ENCODE results near the gene GRIK1.

GRIK1 gene

DNA sequence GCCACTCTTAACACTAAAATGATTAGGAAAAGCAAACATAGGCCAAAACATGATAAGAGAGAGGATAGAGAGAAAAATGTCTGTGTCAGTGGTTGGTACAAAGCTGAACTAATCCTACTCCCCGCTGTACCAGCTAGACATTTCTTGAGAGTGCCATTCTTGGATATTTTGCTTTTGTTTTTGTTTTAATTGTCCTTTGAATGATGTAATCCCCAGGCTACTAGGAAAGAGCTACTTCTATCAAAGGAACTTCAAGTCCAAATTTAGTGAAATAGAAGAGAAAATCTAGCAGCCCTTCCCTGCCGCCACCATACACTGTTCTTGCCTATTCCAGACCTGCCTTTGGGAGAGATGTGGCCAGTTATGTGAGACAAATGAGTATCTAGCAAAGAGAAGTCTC lies 269.6 kb downstream of the GRIK1 start:
- Histone ChIP-seq H3K23ac (ENCODE audit: low read length) (no peak overlapping the region), H3K4me3 (ENCODE audit: low read depth, low read length) (no peak overlapping the region)
- no peak for DNase-seq

DNA sequence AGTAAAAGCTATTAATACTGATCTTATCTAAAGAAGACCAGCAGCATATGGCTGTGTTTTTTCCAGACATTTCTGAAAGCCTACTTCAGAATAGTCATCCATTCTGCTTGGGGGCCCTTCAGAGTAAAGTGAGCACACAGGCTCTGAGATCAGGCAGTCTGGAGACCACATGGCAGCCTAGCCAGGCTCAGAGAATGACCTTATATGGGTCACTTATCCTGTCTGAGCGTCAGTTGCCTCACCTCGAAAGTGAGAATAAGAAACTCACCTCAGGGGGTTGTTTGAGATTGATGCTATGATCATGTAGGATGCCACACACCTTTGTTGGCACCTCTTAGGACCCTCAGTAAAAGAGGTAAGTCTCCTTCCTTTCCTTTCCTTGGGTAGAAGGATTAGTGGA lies 270.4 kb downstream of the GRIK1 start:
- Histone ChIP-seq H3K23ac (ENCODE audit: low read length) (no peak overlapping the region), H3K4me3 (ENCODE audit: low read depth, low read length) (no peak overlapping the region), H3K27ac (ENCODE audit: low read depth, low read length) (no peak overlapping the region), H4K91ac (ENCODE audit: low read depth, low read length) (no peak overlapping the region), H2BK120ac (ENCODE audit: insufficient read depth, low read length, poor library complexity) (no peak overlapping the region), H3K4ac (ENCODE audit: low read depth, low read length) (no peak overlapping the region), H2BK5ac (ENCODE audit: low read depth, low read length, poor library complexity) (no peak overlapping the region), H2AK5ac (ENCODE audit: low read length) (no peak overlapping the region), H3K9me3 (ENCODE audit: insufficient read depth, low read depth, low read length) (no peaks in the 10 kb centered on the region), H3K79me2 (ENCODE audit: control insufficient read depth, insufficient read depth, low read length, poor library complexity) (no peaks in the 10 kb centered on the region), H4K12ac (ENCODE audit: low read depth, low read length) (no peak overlapping the region), H4K8ac (ENCODE audit: low read depth, low read length) (no peak overlapping the region), H3K4me1 (ENCODE audit: control insufficient read depth in 1 of 2, insufficient read depth in 2 of 2, low read length in 2 of 2) (no peaks in the 10 kb centered on the region), H3K9ac (ENCODE audit: low read length) (no peak overlapping the region), H3K27me3 (ENCODE audit: insufficient read depth, low read length) (no peaks in the 10 kb centered on the region), H3K4me2 (ENCODE audit: low read length) (no peak overlapping the region), H2AFZ (ENCODE audit: insufficient read depth, low read length, poor library complexity) (no peak overlapping the region), H3K18ac (ENCODE audit: low read length) (no peak overlapping the region), H2BK12ac (ENCODE audit: low read length) (no peak overlapping the region), H3K36me3 (ENCODE audit: control insufficient read depth in 1 of 2, insufficient read depth in 2 of 2, low read length in 2 of 2) (no peaks in the 10 kb centered on the region), H3K14ac (ENCODE audit: low read length) (no peak overlapping the region), H3K79me1 (ENCODE audit: low read length) (no peaks in the 10 kb centered on the region)
- peak; percentile 21 to 31 for DNase-seq
- WGBS (ENCODE audit: extremely low coverage, insufficient coverage, insufficient read length), result no CpG with 5 or more reads among the region's 2 CpGs

More for the DNA sequence above, 269.6 kb downstream of the GRIK1 start:
- no peaks in the 10 kb centered on the region for H3K27me3 ChIP-seq (ENCODE audit: insufficient read depth, low read length)
- H3K9ac ChIP-seq (ENCODE audit: low read length), result no peak overlapping the region
- no peaks in the 10 kb centered on the region for H3K4me1 ChIP-seq (ENCODE audit: control insufficient read depth in 1 of 2, insufficient read depth in 2 of 2, low read length in 2 of 2)
- no peak overlapping the region for H3K18ac ChIP-seq (ENCODE audit: low read length)
- no peak overlapping the region for H3K4ac ChIP-seq (ENCODE audit: low read depth, low read length)
- H3K4me2 ChIP-seq (ENCODE audit: low read length), result no peak overlapping the region
- H2BK12ac ChIP-seq (ENCODE audit: low read length), result no peak overlapping the region
- no peak overlapping the region for H4K8ac ChIP-seq (ENCODE audit: low read depth, low read length)
- no peaks in the 10 kb centered on the region for H3K79me1 ChIP-seq (ENCODE audit: low read length)
- no peak overlapping the region for H4K12ac ChIP-seq (ENCODE audit: low read depth, low read length)
- H2AK5ac ChIP-seq (ENCODE audit: low read length), result no peak overlapping the region
- no peak overlapping the region for H2BK120ac ChIP-seq (ENCODE audit: insufficient read depth, low read length, poor library complexity)
- no peaks in the 10 kb centered on the region for H3K79me2 ChIP-seq (ENCODE audit: control insufficient read depth, insufficient read depth, low read length, poor library complexity)
- H3K27ac ChIP-seq (ENCODE audit: low read depth, low read length), result no peak overlapping the region
- H3K14ac ChIP-seq (ENCODE audit: low read length), result no peak overlapping the region
- no peaks in the 10 kb centered on the region for H3K36me3 ChIP-seq (ENCODE audit: control insufficient read depth in 1 of 2, insufficient read depth in 2 of 2, low read length in 2 of 2)
- no CpG with 5 or more reads among the region's 2 CpGs for WGBS (ENCODE audit: extremely low coverage, insufficient coverage, insufficient read length)
- H2AFZ ChIP-seq (ENCODE audit: insufficient read depth, low read length, poor library complexity), result no peak overlapping the region
- H2BK5ac ChIP-seq (ENCODE audit: low read depth, low read length, poor library complexity), result no peak overlapping the region
- H4K91ac ChIP-seq (ENCODE audit: low read depth, low read length), result no peak overlapping the region
- H3K9me3 ChIP-seq (ENCODE audit: insufficient read depth, low read depth, low read length), result no peaks in the 10 kb centered on the region

DNA sequence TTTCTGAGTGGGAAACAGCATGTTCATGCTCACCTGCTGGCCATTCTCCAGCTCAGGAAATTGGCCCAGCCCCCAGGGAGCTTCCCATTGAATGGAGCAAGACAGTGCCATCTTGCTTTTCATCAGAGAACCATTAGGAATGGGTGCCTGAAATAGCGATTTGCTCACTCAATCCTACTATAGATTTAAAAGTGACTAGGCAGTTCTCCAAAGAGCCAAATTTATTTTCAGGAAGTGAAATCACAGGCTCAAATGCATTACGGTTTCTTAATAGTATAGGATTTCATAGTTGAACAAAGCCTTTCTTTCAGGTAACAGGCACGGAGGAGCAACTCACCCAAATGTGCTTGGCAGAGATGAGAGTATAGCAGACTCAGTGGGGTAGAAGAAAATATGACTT lies 272.1 kb downstream of the GRIK1 start:
- H3K18ac ChIP-seq (ENCODE audit: low read length), result no peak overlapping the region
- H2BK120ac ChIP-seq (ENCODE audit: insufficient read depth, low read length, poor library complexity), result no peak overlapping the region
- H4K8ac ChIP-seq (ENCODE audit: low read depth, low read length), result no peak overlapping the region
- H2AK5ac ChIP-seq (ENCODE audit: low read length), result no peak overlapping the region
- no peaks in the 10 kb centered on the region for H3K36me3 ChIP-seq (ENCODE audit: control insufficient read depth in 1 of 2, insufficient read depth in 2 of 2, low read length in 2 of 2)
- no peak overlapping the region for H4K12ac ChIP-seq (ENCODE audit: low read depth, low read length)
- H4K91ac ChIP-seq (ENCODE audit: low read depth, low read length), result no peak overlapping the region
- no peak overlapping the region for H3K14ac ChIP-seq (ENCODE audit: low read length)
- no peaks in the 10 kb centered on the region for H3K27me3 ChIP-seq (ENCODE audit: insufficient read depth, low read length)
- no peak overlapping the region for H3K4me3 ChIP-seq (ENCODE audit: low read depth, low read length)
- no peak overlapping the region for H3K27ac ChIP-seq (ENCODE audit: low read depth, low read length)
- H3K23ac ChIP-seq (ENCODE audit: low read length), result no peak overlapping the region
- H2BK12ac ChIP-seq (ENCODE audit: low read length), result no peak overlapping the region
- no peaks in the 10 kb centered on the region for H3K4me1 ChIP-seq (ENCODE audit: control insufficient read depth in 1 of 2, insufficient read depth in 2 of 2, low read length in 2 of 2)
- no peaks in the 10 kb centered on the region for H3K9me3 ChIP-seq (ENCODE audit: insufficient read depth, low read depth, low read length)
- DNase-seq, result no peak
- no peak overlapping the region for H3K9ac ChIP-seq (ENCODE audit: low read length)
- no peak overlapping the region for H3K4me2 ChIP-seq (ENCODE audit: low read length)
- no peak overlapping the region for H3K4ac ChIP-seq (ENCODE audit: low read depth, low read length)
- no CpG with 5 or more reads among the region's 3 CpGs for WGBS (ENCODE audit: extremely low coverage, insufficient coverage, insufficient read length)
- H3K79me2 ChIP-seq (ENCODE audit: control insufficient read depth, insufficient read depth, low read length, poor library complexity), result no peaks in the 10 kb centered on the region
- no peak overlapping the region for H2AFZ ChIP-seq (ENCODE audit: insufficient read depth, low read length, poor library complexity)
- H2BK5ac ChIP-seq (ENCODE audit: low read depth, low read length, poor library complexity), result no peak overlapping the region
- no peaks in the 10 kb centered on the region for H3K79me1 ChIP-seq (ENCODE audit: low read length)

DNA sequence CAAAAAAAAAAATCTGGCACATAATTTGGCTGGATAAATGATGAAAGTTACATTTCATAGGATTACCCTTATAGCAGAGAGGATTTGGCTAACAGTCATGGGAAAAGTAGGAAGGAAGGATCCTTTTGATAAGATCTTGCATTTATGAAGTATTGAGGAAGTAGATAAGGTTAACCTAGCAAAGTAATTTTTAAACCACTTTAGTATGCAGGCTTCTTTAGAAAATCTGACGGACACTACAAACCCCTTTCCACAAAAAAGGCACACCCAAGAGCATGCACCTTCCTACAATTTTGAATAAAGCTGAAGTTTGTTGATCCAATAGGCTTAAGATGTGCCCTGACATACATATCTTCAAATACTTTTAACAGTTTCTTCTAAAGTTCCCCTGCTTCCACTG lies 275.2 kb downstream of the GRIK1 start:
- Histone ChIP-seq H3K4me3 (ENCODE audit: low read depth, low read length) (no peak overlapping the region), H4K12ac (ENCODE audit: low read depth, low read length) (no peak overlapping the region), H3K18ac (ENCODE audit: low read length) (no peak overlapping the region), H3K79me2 (ENCODE audit: control insufficient read depth, insufficient read depth, low read length, poor library complexity) (no peaks in the 10 kb centered on the region), H3K14ac (ENCODE audit: low read length) (no peak overlapping the region), H3K36me3 (ENCODE audit: control insufficient read depth in 1 of 2, insufficient read depth in 2 of 2, low read length in 2 of 2) (no peaks in the 10 kb centered on the region), H3K27me3 (ENCODE audit: insufficient read depth, low read length) (no peaks in the 10 kb centered on the region), H3K4ac (ENCODE audit: low read depth, low read length) (no peak overlapping the region), H3K79me1 (ENCODE audit: low read length) (no peaks in the 10 kb centered on the region), H3K4me2 (ENCODE audit: low read length) (no peak overlapping the region), H4K91ac (ENCODE audit: low read depth, low read length) (no peak overlapping the region), H2BK12ac (ENCODE audit: low read length) (no peak overlapping the region), H2BK5ac (ENCODE audit: low read depth, low read length, poor library complexity) (no peak overlapping the region), H2BK120ac (ENCODE audit: insufficient read depth, low read length, poor library complexity) (no peak overlapping the region), H2AFZ (ENCODE audit: insufficient read depth, low read length, poor library complexity) (no peak overlapping the region), H4K8ac (ENCODE audit: low read depth, low read length) (no peak overlapping the region), H3K27ac (ENCODE audit: low read depth, low read length) (no peak overlapping the region), H3K23ac (ENCODE audit: low read length) (no peak overlapping the region), H3K9ac (ENCODE audit: low read length) (no peak overlapping the region), H3K4me1 (ENCODE audit: control insufficient read depth in 1 of 2, insufficient read depth in 2 of 2, low read length in 2 of 2) (no peaks in the 10 kb centered on the region), H2AK5ac (ENCODE audit: low read length) (no peak overlapping the region), H3K9me3 (ENCODE audit: insufficient read depth, low read depth, low read length) (no peaks in the 10 kb centered on the region)
- peak in 1 of 2 donors; percentile 24 for DNase-seq
- no CpG with 5 or more reads among the region's 1 CpG for WGBS (ENCODE audit: extremely low coverage, insufficient coverage, insufficient read length)

Data from trophoblast cell (in vitro differentiated cells and primary cell).